ENCODE results near the gene PHF2.

The PHF2 gene

GRCh38 chr9:93678199-93679019 is 102.0 kb downstream of the PHF2 start:
- DNase-seq (ENCODE audit: low spot score), result no peak

- no peak for DNase-seq (ENCODE audit: low spot score)
Measured at GRCh38 chr9:93679536-93680442, 103.4 kb downstream of the PHF2 start.

- DNase-seq (ENCODE audit: low spot score), result no peak
Measured at GRCh38 chr9:93680443-93681268, 104.3 kb downstream of the PHF2 start.

- no peak for DNase-seq (ENCODE audit: low spot score)
Measured at GRCh38 chr9:93681269-93682154, 105.1 kb downstream of the PHF2 start.

GRCh38 chr9:93682155-93682968 is 106.0 kb downstream of the PHF2 start:
- peak; percentile 72 for DNase-seq (ENCODE audit: low spot score)

GRCh38 chr9:93683331-93684134 is 107.1 kb downstream of the PHF2 start:
- no peak for DNase-seq (ENCODE audit: low spot score)

GRCh38 chr9:93684161-93684765 is 107.9 kb downstream of the PHF2 start:
- no peak for DNase-seq (ENCODE audit: low spot score)

- no peak for DNase-seq (ENCODE audit: low spot score)
Measured at GRCh38 chr9:93684806-93685543, 108.6 kb downstream of the PHF2 start.

GRCh38 chr9:93686127-93686879 is 109.9 kb downstream of the PHF2 start:
- DNase-seq (ENCODE audit: low spot score), result no peak

- no peak for DNase-seq (ENCODE audit: low spot score)
Measured at GRCh38 chr9:93686880-93687236, 110.5 kb downstream of the PHF2 start.

- no peak for DNase-seq (ENCODE audit: low spot score)
Measured at GRCh38 chr9:93690618-93691017, 114.2 kb downstream of the PHF2 start.

- DNase-seq (ENCODE audit: low spot score), result no peak
Measured at GRCh38 chr9:93693129-93693528, 116.7 kb downstream of the PHF2 start.

- no peak for DNase-seq (ENCODE audit: low spot score)
Measured at GRCh38 chr9:93697352-93698139, 121.2 kb downstream of the PHF2 start.

- DNase-seq (ENCODE audit: low spot score), result no peak
Measured at GRCh38 chr9:93698140-93698908, 121.9 kb downstream of the PHF2 start.

- no peak for DNase-seq (ENCODE audit: low spot score)
Measured at GRCh38 chr9:93699650-93700049, 123.3 kb downstream of the PHF2 start.
